Frontal cortex (tissue), 4 donors: ENCODE results near the gene RNF8. TPM values are rescaled to one million over a fixed set of nuclear protein-coding genes. Genes with fewer than 3 reads are reported as not detected.
"Not testable (repeated sequence)": the region's sequence is repeated elsewhere in the genome, so short reads cannot be mapped to it uniquely, and the experiment has no call there.

Source experiments
- DNase-seq, 2 donors: peaks; one replicate each; pipeline ENCODE4 v3.0.0; 2012; ENCODE audit warnings: low spot score in 2 of 2
- FAIRE-seq: peaks from 2 replicates; lab custom pipeline; 2012; peaks lifted over from hg19 to GRCh38; lab: Jason Lieb, UNC
- small RNA-seq: library from RNA; depleted of rRNA; stranded (forward); fragments of <200 nt; gene quantifications from one replicate; pipeline ENCODE3, GENCODE V24; 2014
- total RNA-seq: library from RNA; depleted of rRNA; stranded (reverse); fragments of >200 nt; gene quantifications from one replicate; pipeline ENCODE4 v1.2.3, GENCODE V29; 2014
- donor health status: control.
- donor health status: control.
- donor health status: control.

Gene RNF8
- total RNA-seq, 1 donor from 2014 or later, result 24.1 TPM

GRCh38 chr6:37433657-37434271 is 80.0 kb downstream of the RNF8 start:
- no peak for FAIRE-seq
- DNase-seq, result peak in 1 of 2 donors; percentile 23

DNA sequence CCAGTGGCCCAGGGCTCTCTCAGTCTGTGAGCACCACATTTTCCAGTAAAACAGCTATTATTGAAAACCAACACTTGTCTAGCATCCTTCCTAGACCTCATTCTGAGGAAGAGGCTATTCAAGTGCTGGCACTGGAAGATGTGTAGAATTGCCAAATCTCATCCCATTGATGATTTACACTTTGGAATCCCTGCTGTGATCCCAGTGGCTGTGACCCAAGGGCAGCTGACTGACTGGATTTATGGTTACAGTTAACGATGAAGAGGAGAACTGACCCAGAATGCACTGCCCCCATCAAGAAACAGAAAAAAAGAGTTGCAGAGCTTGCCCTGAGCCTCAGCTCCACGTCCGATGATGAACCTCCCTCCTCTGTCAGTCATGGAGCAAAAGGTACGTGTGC is 81.6 kb downstream of the RNF8 start:
- FAIRE-seq (no peak), DNase-seq (no peak)

GRCh38 chr6:37435816-37436215 is 82.0 kb downstream of the RNF8 start:
- FAIRE-seq (no peak), DNase-seq (no peak)

GRCh38 chr6:37438930-37439329 is 85.1 kb downstream of the RNF8 start:
- no peak for DNase-seq
- no peak for FAIRE-seq

- FAIRE-seq (no peak), DNase-seq (no peak)
Observed at GRCh38 chr6:37441651-37442050, 87.9 kb downstream of the RNF8 start.

DNA sequence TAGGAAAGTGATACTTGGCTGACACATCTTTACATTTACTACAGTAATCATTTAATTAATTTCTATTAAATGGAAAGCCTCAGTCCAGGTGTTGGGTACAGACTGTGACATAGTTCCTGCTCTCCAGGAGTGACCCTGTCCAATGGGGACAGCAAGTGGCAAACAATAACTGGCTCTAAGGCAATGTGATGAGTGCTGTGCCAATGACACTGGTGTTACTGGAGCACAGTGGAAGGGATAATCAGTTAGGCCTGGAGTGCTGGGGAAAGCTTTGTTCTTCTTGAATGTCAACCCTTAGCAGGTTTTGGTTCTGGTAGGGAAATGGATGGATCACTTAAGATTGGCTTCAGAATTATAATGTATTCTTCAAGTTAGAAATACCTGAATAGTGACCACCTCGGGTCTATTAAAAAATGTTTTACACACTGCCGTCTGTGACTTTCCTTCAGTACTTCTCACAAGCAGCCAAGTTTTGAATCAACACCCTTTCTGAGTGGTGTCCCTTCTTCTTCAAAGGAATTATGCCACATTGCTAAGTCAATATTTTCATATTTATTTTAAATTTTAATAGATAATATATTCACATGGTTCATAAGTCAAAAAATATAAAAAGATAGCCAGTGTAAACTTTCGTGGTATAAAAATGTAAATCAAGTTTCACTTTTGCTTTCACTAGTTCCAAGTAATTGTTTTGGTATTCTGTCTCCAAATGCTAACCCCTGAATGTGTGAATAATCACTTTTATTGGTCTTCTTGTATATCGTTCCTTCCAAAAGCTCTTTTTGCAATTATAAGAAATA is 88.8 kb downstream of the RNF8 start:
- DNase-seq (no peak), FAIRE-seq (no peak)

DNA sequence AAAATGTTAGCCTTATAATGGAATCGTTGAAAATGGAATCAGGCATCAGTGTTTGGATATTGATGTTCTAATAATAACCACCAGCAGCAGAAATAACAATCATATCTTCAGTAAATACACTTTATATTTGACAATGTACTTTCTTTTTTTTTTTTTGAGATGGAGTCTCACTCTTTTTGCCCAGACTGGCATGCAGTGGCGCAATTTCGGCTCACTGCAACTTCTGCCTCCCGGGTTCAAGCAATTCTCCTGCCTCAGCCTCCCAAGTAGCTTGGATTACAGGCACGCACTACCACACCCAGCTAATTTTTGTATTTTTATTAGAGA is 89.4 kb downstream of the RNF8 start:
- not testable (repeated sequence) for DNase-seq, FAIRE-seq

Small RNAs within 50 kb of the gene (small RNA-seq; reads per million reads assigned to genes)
- not detected for gene RN7SL273P

Other genes with a start within 250 kb of the RNF8 start
- gene PIM1, start 183.8 kb upstream of the RNF8 start, total RNA-seq, result 20.4 TPM
- gene TBC1D22B, start 96.2 kb upstream of the RNF8 start, total RNA-seq, result 8.2 TPM
- gene TMEM217, start 95.8 kb upstream of the RNF8 start, total RNA-seq, result 1.2 TPM
- 31.0 TPM for gene CMTR1, start 79.2 kb downstream of the RNF8 start, total RNA-seq
- gene CCDC167, start 145.9 kb downstream of the RNF8 start, total RNA-seq, result 17.5 TPM